ENCODE data around the gene HDAC7. TPM values are rescaled to one million over a fixed set of nuclear protein-coding genes. Genes with fewer than 3 reads are reported as not detected.
A peak's percentile ranks its signal among the peaks of the same experiment; 100 is the strongest.

HDAC7 gene
- total RNA-seq, 1 donor from 2014 or later: 92.2 TPM

DNA sequence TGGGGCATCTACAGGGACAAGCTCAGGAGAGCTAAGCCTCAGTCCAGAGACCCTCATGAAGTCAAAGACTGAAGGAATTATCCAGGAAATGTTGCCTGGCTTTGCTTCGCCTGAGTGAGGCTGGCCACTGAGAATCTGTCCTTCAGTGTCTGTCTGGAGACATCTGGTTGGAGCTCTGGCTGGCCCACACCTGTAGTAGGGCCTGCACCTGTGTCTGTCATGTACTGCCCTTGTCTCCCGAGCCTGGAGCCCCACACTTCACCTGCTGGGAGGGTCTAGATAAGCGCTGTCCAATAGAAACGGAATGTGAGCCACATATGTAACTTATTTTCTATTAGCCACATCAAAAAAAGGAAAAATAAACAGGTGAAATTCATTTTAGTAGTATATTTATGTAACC is 9.9 kb upstream of the HDAC7 start:
- Histone ChIP-seq H3K9me3 (ENCODE audit: insufficient read depth, low read depth, low read length) (no peaks in the 10 kb centered on the region), H3K4me2 (ENCODE audit: low read length) (no peak overlapping the region), H3K36me3 (ENCODE audit: insufficient read depth, low read length) (no peaks in the 10 kb centered on the region), H4K20me1 (ENCODE audit: insufficient read depth, low read length) (no peaks in the 10 kb centered on the region), H2AFZ (ENCODE audit: low read depth, low read length) (no peak overlapping the region), H3K79me2 (ENCODE audit: insufficient read depth, low read length) (no peaks in the 10 kb centered on the region), H3K4me1 (ENCODE audit: insufficient read depth, low read length) (peaks cover 8% of the 10 kb centered on the region), H3K27ac (ENCODE audit: low read depth, low read length) (no peak overlapping the region), H3K27me3 (ENCODE audit: insufficient read depth, low read length) (no peaks in the 10 kb centered on the region), H3K9ac (ENCODE audit: low read length) (no peak overlapping the region), H3K4me3 (ENCODE audit: insufficient read depth, low read depth, low read length) (no peak overlapping the region)
- H3K27ac Mint-ChIP-seq (ENCODE audit: unreplicated experiment): no peak overlapping the region
- no peak for DNase-seq (ENCODE audit: low read depth)
- FAIRE-seq: no peak
- no peaks in the 10 kb centered on the region for H3K27me3 Mint-ChIP-seq (ENCODE audit: low read depth, unreplicated experiment)
- H3K36me3 Mint-ChIP-seq (ENCODE audit: low read depth, unreplicated experiment): no peaks in the 10 kb centered on the region
- no peak for TF ChIP-seq EZH2 (IDR thresholded peaks at IDR 0.05; ENCODE audit: insufficient read depth, low read length)
- TF ChIP-seq, protein P1, sequence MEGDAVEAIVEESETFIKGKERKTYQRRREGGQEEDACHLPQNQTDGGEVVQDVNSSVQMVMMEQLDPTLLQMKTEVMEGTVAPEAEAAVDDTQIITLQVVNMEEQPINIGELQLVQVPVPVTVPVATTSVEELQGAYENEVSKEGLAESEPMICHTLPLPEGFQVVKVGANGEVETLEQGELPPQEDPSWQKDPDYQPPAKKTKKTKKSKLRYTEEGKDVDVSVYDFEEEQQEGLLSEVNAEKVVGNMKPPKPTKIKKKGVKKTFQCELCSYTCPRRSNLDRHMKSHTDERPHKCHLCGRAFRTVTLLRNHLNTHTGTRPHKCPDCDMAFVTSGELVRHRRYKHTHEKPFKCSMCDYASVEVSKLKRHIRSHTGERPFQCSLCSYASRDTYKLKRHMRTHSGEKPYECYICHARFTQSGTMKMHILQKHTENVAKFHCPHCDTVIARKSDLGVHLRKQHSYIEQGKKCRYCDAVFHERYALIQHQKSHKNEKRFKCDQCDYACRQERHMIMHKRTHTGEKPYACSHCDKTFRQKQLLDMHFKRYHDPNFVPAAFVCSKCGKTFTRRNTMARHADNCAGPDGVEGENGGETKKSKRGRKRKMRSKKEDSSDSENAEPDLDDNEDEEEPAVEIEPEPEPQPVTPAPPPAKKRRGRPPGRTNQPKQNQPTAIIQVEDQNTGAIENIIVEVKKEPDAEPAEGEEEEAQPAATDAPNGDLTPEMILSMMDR (IDR thresholded peaks at IDR 0.05; ENCODE audit: insufficient read depth, low read depth, low read length): no peak
- no peaks in the 10 kb centered on the region for H3K9me3 Mint-ChIP-seq (ENCODE audit: unreplicated experiment)
- peaks cover 15% of the 10 kb centered on the region for H3K4me1 Mint-ChIP-seq (ENCODE audit: low read depth, unreplicated experiment)
- H3K4me3 Mint-ChIP-seq (ENCODE audit: unreplicated experiment): no peak overlapping the region

DNA sequence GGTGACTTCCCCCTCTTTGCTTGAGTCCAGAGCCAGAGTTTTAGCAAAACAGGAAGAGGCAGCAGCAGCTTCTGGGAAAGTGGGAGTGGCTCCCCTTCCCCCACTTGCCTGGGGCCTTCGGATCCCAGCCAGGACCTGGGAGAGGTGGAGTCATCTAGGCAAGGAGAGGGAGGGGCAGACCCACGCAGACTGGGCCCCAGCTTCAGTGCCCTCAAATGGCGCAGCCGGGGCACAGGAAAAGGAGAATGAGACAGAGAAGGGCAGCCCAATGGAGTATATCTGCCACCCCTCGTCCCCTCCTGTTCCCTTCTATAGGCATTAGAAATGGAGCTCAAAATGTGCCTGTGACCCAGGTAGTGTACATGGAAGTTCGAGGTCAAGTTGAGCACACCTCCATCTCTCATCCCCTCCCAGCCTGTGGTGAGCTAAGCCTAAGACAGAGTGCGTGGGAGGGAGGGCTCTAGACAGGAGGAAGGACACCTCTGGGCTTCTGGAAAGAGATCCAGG is 9.3 kb upstream of the HDAC7 start:
- TF ChIP-seq, protein P1 (IDR thresholded peaks at IDR 0.05; ENCODE audit: insufficient read depth, low read depth, low read length): no peak
- no peak for TF ChIP-seq EZH2 (IDR thresholded peaks at IDR 0.05; ENCODE audit: insufficient read depth, low read length)
- Histone ChIP-seq H3K9me3 (ENCODE audit: insufficient read depth, low read depth, low read length) (no peaks in the 10 kb centered on the region), H3K4me1 (ENCODE audit: insufficient read depth, low read length) (peaks cover 8% of the 10 kb centered on the region), H4K20me1 (ENCODE audit: insufficient read depth, low read length) (no peaks in the 10 kb centered on the region), H3K9ac (ENCODE audit: low read length) (no peak overlapping the region), H3K4me3 (ENCODE audit: insufficient read depth, low read depth, low read length) (no peak overlapping the region), H3K27ac (ENCODE audit: low read depth, low read length) (no peak overlapping the region), H3K36me3 (ENCODE audit: insufficient read depth, low read length) (no peaks in the 10 kb centered on the region), H2AFZ (ENCODE audit: low read depth, low read length) (peak overlapping the region; percentile 70), H3K27me3 (ENCODE audit: insufficient read depth, low read length) (no peaks in the 10 kb centered on the region), H3K79me2 (ENCODE audit: insufficient read depth, low read length) (no peaks in the 10 kb centered on the region), H3K4me2 (ENCODE audit: low read length) (peak overlapping the region; percentile 47)
- Mint-ChIP-seq H3K27me3 (ENCODE audit: low read depth, unreplicated experiment) (no peaks in the 10 kb centered on the region), H3K9me3 (ENCODE audit: unreplicated experiment) (no peaks in the 10 kb centered on the region), H3K4me1 (ENCODE audit: low read depth, unreplicated experiment) (peaks cover 19% of the 10 kb centered on the region), H3K36me3 (ENCODE audit: low read depth, unreplicated experiment) (no peaks in the 10 kb centered on the region), H3K27ac (ENCODE audit: unreplicated experiment) (no peak overlapping the region), H3K4me3 (ENCODE audit: unreplicated experiment) (no peak overlapping the region)
- no peak for DNase-seq (ENCODE audit: low read depth)
- FAIRE-seq: no peak

Data from astrocyte (in vitro differentiated cells and primary cell).